ENCODE data around the gene MAP2K5.

Gene MAP2K5

DNA sequence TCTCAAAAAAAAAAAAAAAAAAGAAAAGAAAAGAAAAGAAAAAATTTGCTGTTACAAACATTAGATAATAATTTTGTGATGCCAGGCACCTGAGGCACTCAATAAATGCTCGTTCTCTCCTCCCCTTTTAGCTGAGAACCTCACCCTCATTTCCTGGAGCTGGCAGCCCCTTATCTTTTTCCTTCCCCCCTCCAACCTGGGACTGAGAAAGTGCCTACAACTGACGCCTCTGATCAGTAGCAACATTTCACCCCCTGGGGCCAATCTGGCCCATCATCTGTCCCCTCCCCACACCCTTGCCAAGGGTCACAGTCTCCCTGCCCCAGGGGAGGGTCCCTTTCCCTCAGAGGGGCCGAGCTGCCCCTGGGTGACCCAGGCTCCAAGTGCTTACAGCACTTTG lies 309.9 kb downstream of the MAP2K5 start:
- TF ChIP-seq, protein P1, sequence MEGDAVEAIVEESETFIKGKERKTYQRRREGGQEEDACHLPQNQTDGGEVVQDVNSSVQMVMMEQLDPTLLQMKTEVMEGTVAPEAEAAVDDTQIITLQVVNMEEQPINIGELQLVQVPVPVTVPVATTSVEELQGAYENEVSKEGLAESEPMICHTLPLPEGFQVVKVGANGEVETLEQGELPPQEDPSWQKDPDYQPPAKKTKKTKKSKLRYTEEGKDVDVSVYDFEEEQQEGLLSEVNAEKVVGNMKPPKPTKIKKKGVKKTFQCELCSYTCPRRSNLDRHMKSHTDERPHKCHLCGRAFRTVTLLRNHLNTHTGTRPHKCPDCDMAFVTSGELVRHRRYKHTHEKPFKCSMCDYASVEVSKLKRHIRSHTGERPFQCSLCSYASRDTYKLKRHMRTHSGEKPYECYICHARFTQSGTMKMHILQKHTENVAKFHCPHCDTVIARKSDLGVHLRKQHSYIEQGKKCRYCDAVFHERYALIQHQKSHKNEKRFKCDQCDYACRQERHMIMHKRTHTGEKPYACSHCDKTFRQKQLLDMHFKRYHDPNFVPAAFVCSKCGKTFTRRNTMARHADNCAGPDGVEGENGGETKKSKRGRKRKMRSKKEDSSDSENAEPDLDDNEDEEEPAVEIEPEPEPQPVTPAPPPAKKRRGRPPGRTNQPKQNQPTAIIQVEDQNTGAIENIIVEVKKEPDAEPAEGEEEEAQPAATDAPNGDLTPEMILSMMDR (IDR thresholded peaks at IDR 0.05; ENCODE audit: low read depth, low read length, missing control alignments): no peak

GRCh38 chr15:67853454-67853853 lies 311.0 kb downstream of the MAP2K5 start:
- DNase-seq (ENCODE audit: low read depth): no peak
- in situ Hi-C loops (cut with HindIII; ENCODE audit: low sequenced_read_pairs): no loop called here
- TF ChIP-seq, protein P1 (IDR thresholded peaks at IDR 0.05; ENCODE audit: low read depth, low read length, missing control alignments): no peak
- H3K4me3 ChIP-seq (ENCODE audit: low read depth, low read length): no peak overlapping the region

More for the DNA sequence above, 309.9 kb downstream of the MAP2K5 start:
- no peak for DNase-seq (ENCODE audit: low read depth)
- no peak overlapping the region for H3K4me3 ChIP-seq (ENCODE audit: low read depth, low read length)
- in situ Hi-C loops (cut with HindIII; ENCODE audit: low sequenced_read_pairs): no loop called here

DNA sequence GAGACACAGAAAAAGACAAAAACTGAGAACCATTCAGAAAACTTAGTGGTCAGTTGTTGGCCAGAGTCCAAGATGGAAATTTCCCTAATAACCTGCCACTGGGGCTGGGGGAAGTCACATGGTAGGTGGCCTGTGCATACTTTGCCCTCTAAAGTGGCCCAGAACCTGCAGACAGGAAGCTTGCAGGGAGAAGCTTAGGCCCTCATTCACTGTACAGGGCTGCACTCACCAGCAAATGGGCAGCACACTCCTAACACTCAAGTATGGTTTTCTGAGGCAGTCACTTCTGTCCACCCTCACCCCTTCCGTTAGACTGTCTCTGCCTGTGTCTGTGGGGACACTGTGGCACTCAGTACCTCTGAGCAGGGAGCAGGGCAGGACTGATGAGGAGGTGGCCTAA lies 311.9 kb downstream of the MAP2K5 start:
- in situ Hi-C loops (cut with HindIII; ENCODE audit: low sequenced_read_pairs): no loop called here
- DNase-seq (ENCODE audit: low read depth): no peak
- TF ChIP-seq, protein P1 (IDR thresholded peaks at IDR 0.05; ENCODE audit: low read depth, low read length, missing control alignments): no peak
- H3K4me3 ChIP-seq (ENCODE audit: low read depth, low read length): no peak overlapping the region

GRCh38 chr15:67855842-67856241 lies 313.3 kb downstream of the MAP2K5 start:
- TF ChIP-seq, protein P1 (IDR thresholded peaks at IDR 0.05; ENCODE audit: low read depth, low read length, missing control alignments): no peak
- H3K4me3 ChIP-seq (ENCODE audit: low read depth, low read length): no peak overlapping the region
- no peak for DNase-seq (ENCODE audit: low read depth)
- in situ Hi-C loops (cut with HindIII; ENCODE audit: low sequenced_read_pairs): no loop called here

Data from astrocyte of the cerebellum (primary cell).